Liver (tissue), 9 donors: ENCODE results near the gene AMBRA1. TPM values are rescaled to one million over a fixed set of nuclear protein-coding genes. Genes with fewer than 3 reads are reported as not detected.

Source experiments
- DNase-seq: peaks from one replicate; pipeline ENCODE4 v3.0.0-alpha.2; 2017; ENCODE audit warnings: low spot score
- H3K27ac ChIP-seq, 2 donors: one replicate each; pipeline ENCODE4 v1.7.0; 2013; ENCODE audit warnings: inconsistent platforms in 2 of 2, low read length in 2 of 2, control low read depth in 1 of 2, low read depth in 1 of 2, mild to moderate bottlenecking in 1 of 2
- H3K27me3 ChIP-seq, 4 donors: one replicate each; pipeline versions ENCODE4 v1.6.1 to v1.7.0; 2013; ENCODE audit warnings: low read length in 3 of 4, inconsistent platforms in 1 of 4, mild to moderate bottlenecking in 1 of 4, moderate library complexity in 1 of 4; ENCODE audit not compliant: control insufficient read depth in 4 of 4, insufficient read depth in 4 of 4
- H3K36me3 ChIP-seq, 4 donors: one replicate each; pipeline versions ENCODE4 v1.6.1 to v1.7.0; 2013; ENCODE audit warnings: low read length in 3 of 4, mild to moderate bottlenecking in 3 of 4, low read depth in 1 of 4, moderate library complexity in 1 of 4; ENCODE audit not compliant: control insufficient read depth in 4 of 4, insufficient read depth in 3 of 4
- H3K4me1 ChIP-seq, 4 donors: one replicate each; pipeline versions ENCODE4 v1.6.1 to v1.7.0; 2013; ENCODE audit warnings: low read length in 3 of 4, mild to moderate bottlenecking in 3 of 4, moderate library complexity in 1 of 4; ENCODE audit not compliant: control insufficient read depth in 4 of 4, insufficient read depth in 4 of 4
- H3K4me3 ChIP-seq, 3 donors: one replicate each; pipeline versions ENCODE4 v1.6.1 to v1.7.0; 2013; ENCODE audit warnings: low read length in 3 of 3, control low read depth in 1 of 3, low read depth in 1 of 3, mild to moderate bottlenecking in 1 of 3
- H3K9ac ChIP-seq, 2 donors: one replicate each; pipeline ENCODE4 v1.7.0; 2013; ENCODE audit warnings: low read length in 2 of 2, mild to moderate bottlenecking in 2 of 2, moderate library complexity in 2 of 2, control low read depth in 1 of 2, low read depth in 1 of 2
- H3K9me3 ChIP-seq, 4 donors: one replicate each; pipeline versions ENCODE4 v1.6.1 to v1.7.0; 2013; ENCODE audit warnings: low read length in 3 of 4; ENCODE audit not compliant: control insufficient read depth in 4 of 4
- EGR1 ChIP-seq, 2 donors: IDR thresholded peaks; 2 replicates each; pipeline ENCODE4 v1.6.1; 2016 to 2018; ENCODE audit warnings: antibody characterized with exemption in 2 of 2, low read depth in 2 of 2
- FOXA2 ChIP-seq: IDR thresholded peaks from 2 replicates; pipeline ENCODE4 v1.6.1; 2016; ENCODE audit warnings: antibody characterized with exemption
- GABPA ChIP-seq, 2 donors: IDR thresholded peaks in 1 of 2; conservative IDR thresholded peaks in 1 of 2; 2 replicates each; pipeline ENCODE4 v1.6.1; 2016; ENCODE audit warnings: antibody characterized with exemption in 2 of 2, mild to moderate bottlenecking in 1 of 2, moderate library complexity in 1 of 2
- HNF4A ChIP-seq, 2 donors: conservative IDR thresholded peaks; 2 replicates each; pipeline ENCODE4 v1.6.1; 2016; ENCODE audit warnings: antibody characterized with exemption in 2 of 2, mild to moderate bottlenecking in 2 of 2
- HNF4G ChIP-seq: IDR thresholded peaks from 2 replicates; pipeline ENCODE4 v1.6.1; 2016; ENCODE audit warnings: antibody characterized with exemption
- NR2F2 ChIP-seq: IDR thresholded peaks from 2 replicates; pipeline ENCODE4 v1.6.1; 2016; ENCODE audit warnings: antibody characterized with exemption
- RAD21 ChIP-seq, 2 donors: IDR thresholded peaks; 2 replicates each; pipeline ENCODE4 v1.6.1; 2016; ENCODE audit warnings: antibody characterized with exemption in 2 of 2, mild to moderate bottlenecking in 2 of 2
- RXRA ChIP-seq, 2 donors: IDR thresholded peaks; 2 replicates each; pipeline ENCODE4 v1.6.1; 2017 to 2018; ENCODE audit warnings: antibody characterized with exemption in 2 of 2, mild to moderate bottlenecking in 1 of 2
- SP1 ChIP-seq: IDR thresholded peaks from 2 replicates; pipeline ENCODE4 v1.6.1; 2018; ENCODE audit warnings: antibody characterized with exemption, mild to moderate bottlenecking
- TAF1 ChIP-seq: conservative IDR thresholded peaks from 2 replicates; pipeline ENCODE4 v1.6.1; 2016; ENCODE audit warnings: antibody characterized with exemption, mild to moderate bottlenecking
- WGBS: extraction: QIAGEN DNeasy Blood & Tissue Kit; methylation state at CpG from one replicate; pipeline ENCODE4 v1.1.7; 2013; 5-methylcytosine and 5-hydroxymethylcytosine counted together
- polyA plus RNA-seq, 2 donors: library from polyadenylated mRNA; stranded (reverse) in 1 of 2; unstranded in 1 of 2; fragments of 200-250 nt in 1 of 2; fragments of >200 nt in 1 of 2; fragmentation: Nextera tagmentation in 1 of 2; extraction: Ambion mirVana in 1 of 2; gene quantifications; one replicate each; pipeline versions ENCODE4 v1.2.1 to v1.2.3, GENCODE V29; 2013 to 2015
- total RNA-seq, 2 donors: library from RNA; depleted of rRNA; stranded (reverse); fragments of >200 nt; gene quantifications; one replicate each; pipeline ENCODE4 v1.2.3, GENCODE V29; 2014
- TF ChIP-seq, protein P1 (sequence below): IDR thresholded peaks from 2 replicates; pipeline ENCODE4 v1.6.1; 2016; ENCODE audit warnings: antibody characterized with exemption, mild to moderate bottlenecking
- TF ChIP-seq, protein P2 (sequence below): fragments of 150-350 bp; IDR thresholded peaks from 2 replicates; pipeline ENCODE4 v1.5.1; 2017; ENCODE audit warnings: improper control_type of control experiment, low read depth, low read length; ENCODE audit not compliant: missing input control
- donor health status: healthy.
- donor health status: healthy.
- donor health status: healthy.
- donor health status: healthy.
- donor health status: healthy.

The AMBRA1 gene
- total and polyA plus RNA-seq, 4 donors, result 3.7 to 25.7 (median 15.1) TPM

DNA sequence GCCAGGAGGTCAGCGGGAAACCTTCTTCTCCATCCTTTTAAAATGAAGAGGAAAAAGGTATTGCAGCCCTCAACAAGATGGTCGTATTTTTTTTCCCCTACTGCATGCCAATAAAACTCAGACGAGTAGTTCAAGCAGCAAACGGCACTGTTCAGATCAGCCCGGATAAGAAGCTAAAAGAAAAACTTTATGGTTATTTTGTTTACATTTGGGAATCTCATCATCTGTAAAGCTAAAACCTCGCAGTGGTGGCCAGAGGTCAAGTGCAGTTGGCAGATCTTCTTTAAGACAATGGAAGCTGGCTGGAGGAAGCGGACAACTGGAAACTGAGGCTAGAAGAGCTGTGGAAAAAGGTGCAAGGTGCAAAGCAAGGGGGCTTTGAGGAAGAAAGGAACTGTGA is 171.2 kb downstream of the AMBRA1 start:
- H3K27ac ChIP-seq, result no peak overlapping the region
- WGBS, result 85% methylated on average over 7 of the region's 7 CpGs
- no peaks in the 10 kb centered on the region for H3K4me1 ChIP-seq
- no peak for TF ChIP-seq FOXA2
- TF ChIP-seq, protein P1, sequence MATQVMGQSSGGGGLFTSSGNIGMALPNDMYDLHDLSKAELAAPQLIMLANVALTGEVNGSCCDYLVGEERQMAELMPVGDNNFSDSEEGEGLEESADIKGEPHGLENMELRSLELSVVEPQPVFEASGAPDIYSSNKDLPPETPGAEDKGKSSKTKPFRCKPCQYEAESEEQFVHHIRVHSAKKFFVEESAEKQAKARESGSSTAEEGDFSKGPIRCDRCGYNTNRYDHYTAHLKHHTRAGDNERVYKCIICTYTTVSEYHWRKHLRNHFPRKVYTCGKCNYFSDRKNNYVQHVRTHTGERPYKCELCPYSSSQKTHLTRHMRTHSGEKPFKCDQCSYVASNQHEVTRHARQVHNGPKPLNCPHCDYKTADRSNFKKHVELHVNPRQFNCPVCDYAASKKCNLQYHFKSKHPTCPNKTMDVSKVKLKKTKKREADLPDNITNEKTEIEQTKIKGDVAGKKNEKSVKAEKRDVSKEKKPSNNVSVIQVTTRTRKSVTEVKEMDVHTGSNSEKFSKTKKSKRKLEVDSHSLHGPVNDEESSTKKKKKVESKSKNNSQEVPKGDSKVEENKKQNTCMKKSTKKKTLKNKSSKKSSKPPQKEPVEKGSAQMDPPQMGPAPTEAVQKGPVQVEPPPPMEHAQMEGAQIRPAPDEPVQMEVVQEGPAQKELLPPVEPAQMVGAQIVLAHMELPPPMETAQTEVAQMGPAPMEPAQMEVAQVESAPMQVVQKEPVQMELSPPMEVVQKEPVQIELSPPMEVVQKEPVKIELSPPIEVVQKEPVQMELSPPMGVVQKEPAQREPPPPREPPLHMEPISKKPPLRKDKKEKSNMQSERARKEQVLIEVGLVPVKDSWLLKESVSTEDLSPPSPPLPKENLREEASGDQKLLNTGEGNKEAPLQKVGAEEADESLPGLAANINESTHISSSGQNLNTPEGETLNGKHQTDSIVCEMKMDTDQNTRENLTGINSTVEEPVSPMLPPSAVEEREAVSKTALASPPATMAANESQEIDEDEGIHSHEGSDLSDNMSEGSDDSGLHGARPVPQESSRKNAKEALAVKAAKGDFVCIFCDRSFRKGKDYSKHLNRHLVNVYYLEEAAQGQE, result no peak
- no peak for TF ChIP-seq RXRA (IDR thresholded peaks at IDR 0.05)
- H3K9ac ChIP-seq, result no peak overlapping the region
- DNase-seq, result no peak
- H3K4me3 ChIP-seq, result no peak overlapping the region
- H3K36me3 ChIP-seq, result peaks cover 2 to 15% (median 6%) of the 10 kb centered on the region in 4 donors
- H3K27me3 ChIP-seq, result no peaks in the 10 kb centered on the region
- no peaks in the 10 kb centered on the region for H3K9me3 ChIP-seq

DNA sequence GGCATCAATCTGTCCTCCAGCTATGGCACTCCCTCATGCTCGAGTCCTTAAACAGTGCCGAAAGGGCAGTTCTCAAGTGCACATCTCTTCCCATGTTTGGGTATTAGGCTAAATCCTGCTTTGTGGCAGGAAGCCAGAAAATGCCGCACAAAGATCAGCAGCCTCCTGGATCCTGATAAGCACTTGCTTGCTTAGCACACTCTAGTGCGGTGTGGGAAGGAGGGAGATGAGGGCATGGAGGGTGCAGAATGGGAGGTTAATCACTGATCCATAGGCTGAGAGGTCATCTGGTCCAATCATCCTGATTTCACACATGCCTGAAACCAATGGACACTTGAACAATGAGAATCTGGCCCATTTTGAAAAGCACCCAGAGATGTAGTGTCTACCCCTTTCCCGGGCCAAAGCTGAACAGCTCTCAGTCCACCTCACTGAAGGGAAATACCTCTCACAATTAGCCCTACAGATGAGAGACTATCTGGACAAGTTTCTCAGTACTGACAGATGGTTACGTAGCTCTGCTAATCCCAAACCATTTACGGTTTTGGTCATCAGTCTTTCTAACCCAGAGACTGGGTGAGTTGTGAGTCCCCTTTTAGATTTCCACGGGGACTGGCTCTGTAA is 172.5 kb downstream of the AMBRA1 start:
- no peak for DNase-seq
- no peak for TF ChIP-seq SP1
- no peak for TF ChIP-seq HNF4A (conservative IDR thresholded peaks at IDR 0.05)
- TF ChIP-seq GABPA (IDR thresholded peaks at IDR 0.05 in 1 of 2, conservative IDR thresholded peaks at IDR 0.05 in 1 of 2), result no peak
- no peak for TF ChIP-seq NR2F2
- no peak for TF ChIP-seq FOXA2
- TF ChIP-seq EGR1 (IDR thresholded peaks at IDR 0.05; ENCODE audit: low read depth in 2 of 2), result no peak
- TF ChIP-seq RAD21 (IDR thresholded peaks at IDR 0.05), result no peak
- no peak for TF ChIP-seq TAF1
- TF ChIP-seq HNF4G, result no peak
- TF ChIP-seq, protein P2, sequence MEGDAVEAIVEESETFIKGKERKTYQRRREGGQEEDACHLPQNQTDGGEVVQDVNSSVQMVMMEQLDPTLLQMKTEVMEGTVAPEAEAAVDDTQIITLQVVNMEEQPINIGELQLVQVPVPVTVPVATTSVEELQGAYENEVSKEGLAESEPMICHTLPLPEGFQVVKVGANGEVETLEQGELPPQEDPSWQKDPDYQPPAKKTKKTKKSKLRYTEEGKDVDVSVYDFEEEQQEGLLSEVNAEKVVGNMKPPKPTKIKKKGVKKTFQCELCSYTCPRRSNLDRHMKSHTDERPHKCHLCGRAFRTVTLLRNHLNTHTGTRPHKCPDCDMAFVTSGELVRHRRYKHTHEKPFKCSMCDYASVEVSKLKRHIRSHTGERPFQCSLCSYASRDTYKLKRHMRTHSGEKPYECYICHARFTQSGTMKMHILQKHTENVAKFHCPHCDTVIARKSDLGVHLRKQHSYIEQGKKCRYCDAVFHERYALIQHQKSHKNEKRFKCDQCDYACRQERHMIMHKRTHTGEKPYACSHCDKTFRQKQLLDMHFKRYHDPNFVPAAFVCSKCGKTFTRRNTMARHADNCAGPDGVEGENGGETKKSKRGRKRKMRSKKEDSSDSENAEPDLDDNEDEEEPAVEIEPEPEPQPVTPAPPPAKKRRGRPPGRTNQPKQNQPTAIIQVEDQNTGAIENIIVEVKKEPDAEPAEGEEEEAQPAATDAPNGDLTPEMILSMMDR, result no peak
- no peak overlapping the region for H3K9ac ChIP-seq
- H3K4me1 ChIP-seq, result no peaks in the 10 kb centered on the region
- H3K27me3 ChIP-seq, result no peaks in the 10 kb centered on the region
- H3K36me3 ChIP-seq, result peaks cover 3 to 17% (median 10%) of the 10 kb centered on the region in 4 donors
- H3K9me3 ChIP-seq, result no peaks in the 10 kb centered on the region
- 86% methylated on average over 8 of the region's 8 CpGs for WGBS
- H3K4me3 ChIP-seq, result no peak overlapping the region
- H3K27ac ChIP-seq, result no peak overlapping the region

DNA sequence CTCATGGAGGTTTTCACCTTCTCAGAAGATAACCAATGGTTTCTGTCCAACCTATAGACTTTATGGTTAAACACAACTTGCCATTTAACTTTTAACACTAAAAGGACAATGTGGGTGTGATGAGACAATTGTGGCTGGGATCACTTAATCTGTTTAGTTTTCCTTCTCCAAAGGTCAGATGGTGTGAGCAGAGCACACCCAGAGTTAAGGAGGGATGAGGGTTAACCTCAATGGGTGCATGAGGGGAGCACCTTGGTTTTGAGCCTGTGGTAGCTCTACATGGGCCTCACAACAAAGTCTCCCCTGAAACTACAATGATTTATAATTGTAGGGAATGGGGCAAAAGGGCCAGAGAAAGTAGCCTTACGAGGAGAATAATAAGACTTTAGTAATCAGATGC is 173.3 kb downstream of the AMBRA1 start:
- no peaks in the 10 kb centered on the region for H3K9me3 ChIP-seq
- H3K9ac ChIP-seq, result no peak overlapping the region
- WGBS, result 94% methylated on average over 1 of the region's 1 CpG
- no peak overlapping the region for H3K27ac ChIP-seq
- no peak overlapping the region for H3K4me3 ChIP-seq
- DNase-seq, result no peak
- H3K36me3 ChIP-seq, result peaks cover 3 to 21% (median 16%) of the 10 kb centered on the region in 4 donors
- no peaks in the 10 kb centered on the region for H3K4me1 ChIP-seq
- no peak for TF ChIP-seq RXRA (IDR thresholded peaks at IDR 0.05)
- no peak for TF ChIP-seq EGR1 (IDR thresholded peaks at IDR 0.05; ENCODE audit: low read depth in 2 of 2)
- TF ChIP-seq RAD21 (IDR thresholded peaks at IDR 0.05), result no peak
- TF ChIP-seq SP1, result no peak
- no peaks in the 10 kb centered on the region for H3K27me3 ChIP-seq
